NB4 (cell line): ENCODE results near the gene LPCAT1.

Experiments
- CTCF ChIP-seq: IDR thresholded peaks from one replicate; pipeline ENCODE4 v1.5.1; 2012; ENCODE audit warnings: low read depth, low read length
- MAX ChIP-seq: IDR thresholded peaks from 2 replicates; pipeline ENCODE4 v1.6.1; 2011; ENCODE audit warnings: low read depth, low read length
- POLR2A ChIP-seq: IDR thresholded peaks from 2 replicates; pipeline ENCODE4 v1.6.1; 2011; ENCODE audit warnings: mild to moderate bottlenecking; ENCODE audit not compliant: insufficient read length; ENCODE audit errors: extremely low read depth

GRCh38 chr5:1418238-1418920 is 105.4 kb downstream of the LPCAT1 start:
- TF ChIP-seq MAX (no peak), POLR2A (no peak), CTCF (no peak)
